BJ (cell line): ENCODE measurements around the gene GFRA1. TPM values are rescaled to one million over a fixed set of nuclear protein-coding genes. Genes with fewer than 3 reads are reported as not detected.

Experiments
- CTCF ChIA-PET: fragments of 350-600 bp; formaldehyde crosslinking; extraction: SDS; loops from one replicate; lab custom pipeline; 2021; ENCODE audit warnings: antibody characterized with exemption, inconsistent platforms; lab: Yijun Ruan, JAX
- POLR2A ChIA-PET: fragments of 300-600 bp; sonication (Branson Sonifier 250); formaldehyde crosslinking; extraction: SDS; loops from one replicate; lab custom pipeline; 2021; ENCODE audit warnings: antibody characterized with exemption; lab: Charles Lee
- DNase-seq: peaks from one replicate; pipeline ENCODE4 v3.0.0-alpha.2; 2011; ENCODE audit warnings: low read depth
- H3K27me3 ChIP-seq: 2 replicates; pipeline ENCODE4 v1.6.0; 2011; ENCODE audit warnings: low read length; ENCODE audit not compliant: control insufficient read depth, insufficient read depth
- H3K36me3 ChIP-seq: 2 replicates; pipeline ENCODE4 v1.5.1; 2011; ENCODE audit warnings: low read length; ENCODE audit not compliant: control insufficient read depth, insufficient read depth
- H3K4me3 ChIP-seq: 2 replicates; pipeline ENCODE4 v1.5.1; 2011; ENCODE audit warnings: low read depth, mild to moderate bottlenecking, control low read depth, low read length
- CTCF ChIP-seq: IDR thresholded peaks from 2 replicates; pipeline ENCODE4 v1.5.1; 2011; ENCODE audit warnings: low read depth, mild to moderate bottlenecking, control low read depth, inconsistent platforms, low read length, moderate library complexity; ENCODE audit not compliant: insufficient read depth
- polyA plus RNA-seq: library from polyadenylated mRNA; depleted of rRNA; stranded (reverse); fragments of >200 nt; gene quantifications from 2 replicates; pipeline ENCODE4 v1.2.3, GENCODE V29; 2011

Gene GFRA1
- polyA plus RNA-seq, 1 experiment = 41.6 TPM

- ChIA-PET POLR2A (interaction anchor here (0.6 kb wide), 1 partner anchor 627 kb away, joined by 4 read pairs; no protein-coding TSS in a partner anchor), CTCF (interaction anchor here (0.9 to 2.6 kb wide), 7 partner anchors 9 to 472 kb away, joined by 3 to 11 read pairs (median 3); no protein-coding TSS in a partner anchor)
- Histone ChIP-seq H3K27me3 (peaks cover 8% of the 10 kb centered on the region), H3K4me3 (peak overlapping the region; percentile 60), H3K36me3 (no peaks in the 10 kb centered on the region)
- no peak for TF ChIP-seq CTCF
- DNase-seq = no peak
Measured at GRCh38 chr10:116271593-116272439, 1.2 kb downstream of the GFRA1 start.

GRCh38 chr10:116270771-116271592, 2.0 kb downstream of the GFRA1 start:
- H3K4me3 ChIP-seq = peak overlapping the region; percentile 60
- peaks cover 8% of the 10 kb centered on the region for H3K27me3 ChIP-seq
- no peak for TF ChIP-seq CTCF
- no peak for DNase-seq
- ChIA-PET POLR2A (interaction anchor here (0.6 kb wide), 1 partner anchor 626 kb away, joined by 4 read pairs; no protein-coding TSS in a partner anchor), CTCF (interaction anchor here (1.4 to 2.6 kb wide), 3 partner anchors 10 to 471 kb away, joined by 4 to 11 read pairs (median 4); no protein-coding TSS in a partner anchor)
- H3K36me3 ChIP-seq = no peaks in the 10 kb centered on the region

GRCh38 chr10:116270126-116270770, 2.8 kb downstream of the GFRA1 start:
- no peak for DNase-seq
- no peaks in the 10 kb centered on the region for H3K36me3 ChIP-seq
- no peak for TF ChIP-seq CTCF
- H3K27me3 ChIP-seq = peaks cover 8% of the 10 kb centered on the region
- CTCF ChIA-PET = interaction anchor here (1.5 kb wide), 1 partner anchor 470 kb away, joined by 4 read pairs; no protein-coding TSS in a partner anchor
- POLR2A ChIA-PET = no interaction called here
- H3K4me3 ChIP-seq = no peak overlapping the region

- no peak for DNase-seq
- ChIA-PET CTCF (no interaction called here), POLR2A (no interaction called here)
- TF ChIP-seq CTCF = no peak
- no peak overlapping the region for H3K4me3 ChIP-seq
- H3K27me3 ChIP-seq = peaks cover 5% of the 10 kb centered on the region
- H3K36me3 ChIP-seq = no peaks in the 10 kb centered on the region
Measured at GRCh38 chr10:116269619-116270018, 3.4 kb downstream of the GFRA1 start.

GRCh38 chr10:116268976-116269375, 4.0 kb downstream of the GFRA1 start:
- ChIA-PET POLR2A (no interaction called here), CTCF (no interaction called here)
- Histone ChIP-seq H3K36me3 (no peaks in the 10 kb centered on the region), H3K27me3 (peaks cover 3% of the 10 kb centered on the region), H3K4me3 (no peak overlapping the region)
- TF ChIP-seq CTCF = no peak
- no peak for DNase-seq
